Measurements from ENCODE around the gene CDK5RAP3.

DNA sequence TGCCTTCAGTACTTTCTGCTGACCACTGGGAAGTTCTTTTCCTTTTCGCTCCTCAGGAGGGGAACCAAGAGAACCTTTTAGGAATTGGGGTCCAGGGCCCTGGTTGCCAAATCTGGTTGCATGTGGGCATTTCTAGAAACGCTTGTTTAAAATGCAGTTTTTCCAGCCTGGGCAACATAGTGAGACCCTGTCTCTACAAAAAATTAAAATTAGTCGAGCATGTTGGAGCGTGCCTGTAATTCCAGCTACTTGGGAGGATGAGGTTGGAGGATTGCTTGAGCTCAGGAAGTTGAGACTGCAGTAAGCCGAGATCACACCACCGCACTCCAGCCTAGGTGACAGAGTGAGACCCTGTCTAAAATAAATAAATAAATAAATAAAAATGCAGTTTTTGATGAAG is 28.3 kb upstream of the CDK5RAP3 start:
- TF ChIP-seq POLR2A (IDR thresholded peaks at IDR 0.05; ENCODE audit: low read depth, low read length) (no peak), TAF1 (IDR thresholded peaks at IDR 0.05; ENCODE audit: low read depth, low read length) (no peak), SPI1 (IDR thresholded peaks at IDR 0.05; ENCODE audit: low read depth, low read length) (no peak), POLR2AphosphoS5 (IDR thresholded peaks at IDR 0.05; ENCODE audit: low read depth, low read length) (no peak)

Data from GM12891 (cell line).